Glutamatergic neuron (in vitro differentiated cells): ENCODE results near the gene F12. TPM values are rescaled to one million over a fixed set of nuclear protein-coding genes. Genes with fewer than 3 reads are reported as not detected.

Experiments
- DNase-seq: peaks from one replicate; pipeline ENCODE4 v3.0.0; 2022
- H3K27ac Mint-ChIP-seq: one replicate; pipeline ENCODE4 v1.8.0; 2020; ENCODE audit warnings: mild to moderate bottlenecking, mixed read lengths, inconsistent platforms; ENCODE audit not compliant: unreplicated experiment
- H3K27me3 Mint-ChIP-seq: one replicate; pipeline ENCODE4 v1.8.0; 2020; ENCODE audit warnings: mild to moderate bottlenecking, moderate library complexity, mixed read lengths, inconsistent platforms; ENCODE audit not compliant: unreplicated experiment
- H3K36me3 Mint-ChIP-seq: one replicate; pipeline ENCODE4 v1.8.0; 2020; ENCODE audit warnings: mild to moderate bottlenecking, mixed read lengths, inconsistent platforms; ENCODE audit not compliant: unreplicated experiment
- H3K4me1 Mint-ChIP-seq: one replicate; pipeline ENCODE4 v1.8.0; 2020; ENCODE audit warnings: mild to moderate bottlenecking, low read depth, mixed read lengths, inconsistent platforms; ENCODE audit not compliant: unreplicated experiment
- H3K4me3 Mint-ChIP-seq: one replicate; pipeline ENCODE4 v1.8.0; 2020; ENCODE audit warnings: mild to moderate bottlenecking, mixed read lengths, inconsistent platforms; ENCODE audit not compliant: unreplicated experiment
- H3K9me3 Mint-ChIP-seq: one replicate; pipeline ENCODE4 v1.8.0; 2020; ENCODE audit warnings: mild to moderate bottlenecking, moderate library complexity, mixed read lengths, inconsistent platforms; ENCODE audit not compliant: unreplicated experiment
- CTCF ChIP-seq: fragments of 200-600 bp; sonication (generic); IDR thresholded peaks from one replicate; pipeline ENCODE4 v1.5.0; 2021; ENCODE audit not compliant: partially characterized antibody, unreplicated experiment
- total RNA-seq: library from RNA; stranded (reverse); fragmentation: NEBNext Ultra II Directional; extraction: Animal tissue kit (Norgen Biotek cat#: 25700); gene quantifications from one replicate; pipeline ENCODE4 v1.2.1, GENCODE V29; 2021; ENCODE audit not compliant: unreplicated experiment

Gene F12
- total RNA-seq, 1 donor from 2014 or later = 5.4 TPM

DNA sequence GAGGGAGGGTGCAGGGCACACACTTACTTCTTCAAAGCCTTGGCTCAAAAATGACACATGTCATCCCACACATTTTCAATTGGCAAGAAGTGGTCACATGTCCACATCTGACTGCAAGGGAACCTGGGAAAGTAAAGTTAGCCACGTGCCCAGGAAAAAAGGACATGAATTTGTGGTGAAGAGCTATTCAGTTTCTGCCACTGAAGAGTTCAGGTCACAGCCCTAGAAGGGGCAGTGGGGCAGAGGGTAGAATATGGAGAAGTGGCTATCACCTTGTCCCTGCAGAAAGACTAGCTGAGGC, 53.5 kb downstream of the F12 start:
- H3K36me3 Mint-ChIP-seq = no peaks in the 10 kb centered on the region
- peaks cover 8% of the 10 kb centered on the region for H3K9me3 Mint-ChIP-seq
- H3K27me3 Mint-ChIP-seq = peaks cover 4% of the 10 kb centered on the region
- no peak for DNase-seq
- H3K27ac Mint-ChIP-seq = no peak overlapping the region
- no peak for TF ChIP-seq CTCF
- H3K4me3 Mint-ChIP-seq = no peak overlapping the region
- peaks cover 1% of the 10 kb centered on the region for H3K4me1 Mint-ChIP-seq

DNA sequence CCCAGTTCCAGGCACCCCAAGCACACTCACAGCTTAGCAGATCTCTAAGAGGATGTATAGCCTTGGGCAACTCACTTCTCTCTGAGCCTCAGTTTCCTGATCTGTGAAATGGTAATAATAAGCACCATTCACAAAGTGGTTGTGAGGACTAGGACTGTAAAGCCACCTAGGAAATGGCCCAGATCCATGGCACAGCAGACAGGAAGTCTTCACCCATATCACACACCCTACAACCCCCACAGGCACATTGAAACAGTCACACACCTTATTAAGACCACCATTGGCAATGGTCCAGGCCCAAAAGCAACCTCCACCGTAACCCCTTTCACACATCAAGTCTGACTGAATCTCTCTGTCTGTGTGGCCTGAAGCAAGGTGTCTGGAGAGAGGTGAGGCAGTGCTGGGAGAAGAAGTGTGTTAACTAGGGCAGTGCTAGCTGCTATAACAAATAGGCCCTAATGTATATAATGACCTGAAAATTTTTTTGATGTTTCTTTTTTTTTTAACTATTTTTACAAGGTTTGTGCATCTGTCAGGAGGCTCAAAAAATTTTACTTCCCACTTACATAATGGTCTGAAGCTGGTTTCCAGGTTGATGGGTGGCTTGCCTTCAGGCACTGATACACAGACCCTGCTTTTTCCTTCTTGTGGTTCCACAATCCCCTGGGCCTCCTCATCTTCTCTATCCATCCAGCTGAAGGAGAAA, 54.0 kb downstream of the F12 start:
- H3K9me3 Mint-ChIP-seq = peaks cover 8% of the 10 kb centered on the region
- H3K4me1 Mint-ChIP-seq = peaks cover 1% of the 10 kb centered on the region
- TF ChIP-seq CTCF = no peak
- DNase-seq = no peak
- H3K27ac Mint-ChIP-seq = no peak overlapping the region
- no peaks in the 10 kb centered on the region for H3K36me3 Mint-ChIP-seq
- peaks cover 4% of the 10 kb centered on the region for H3K27me3 Mint-ChIP-seq
- no peak overlapping the region for H3K4me3 Mint-ChIP-seq

DNA sequence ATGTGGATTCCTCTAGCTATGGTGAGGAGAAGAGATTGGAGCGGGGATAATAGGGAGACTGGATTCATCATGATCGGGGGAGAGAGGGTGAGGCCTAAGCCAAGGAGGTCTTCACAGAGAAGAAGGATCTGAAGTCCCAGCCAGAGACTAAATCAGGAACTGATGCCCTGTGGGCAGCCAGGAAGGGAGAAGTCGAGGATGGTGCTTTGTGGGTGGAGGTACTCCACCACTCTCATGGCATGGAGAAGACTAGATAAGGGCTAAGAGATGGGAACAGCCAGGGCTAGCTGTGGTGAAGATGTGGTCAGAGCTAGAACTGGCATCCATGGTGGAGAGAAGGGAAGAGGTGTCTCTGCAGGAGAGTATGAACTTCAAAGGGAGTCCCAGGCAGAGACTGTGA, 54.7 kb downstream of the F12 start:
- no peak overlapping the region for H3K27ac Mint-ChIP-seq
- no peak overlapping the region for H3K4me3 Mint-ChIP-seq
- H3K9me3 Mint-ChIP-seq = peaks cover 8% of the 10 kb centered on the region
- H3K36me3 Mint-ChIP-seq = no peaks in the 10 kb centered on the region
- peaks cover 5% of the 10 kb centered on the region for H3K4me1 Mint-ChIP-seq
- DNase-seq = no peak
- no peak for TF ChIP-seq CTCF
- peaks cover 4% of the 10 kb centered on the region for H3K27me3 Mint-ChIP-seq

DNA sequence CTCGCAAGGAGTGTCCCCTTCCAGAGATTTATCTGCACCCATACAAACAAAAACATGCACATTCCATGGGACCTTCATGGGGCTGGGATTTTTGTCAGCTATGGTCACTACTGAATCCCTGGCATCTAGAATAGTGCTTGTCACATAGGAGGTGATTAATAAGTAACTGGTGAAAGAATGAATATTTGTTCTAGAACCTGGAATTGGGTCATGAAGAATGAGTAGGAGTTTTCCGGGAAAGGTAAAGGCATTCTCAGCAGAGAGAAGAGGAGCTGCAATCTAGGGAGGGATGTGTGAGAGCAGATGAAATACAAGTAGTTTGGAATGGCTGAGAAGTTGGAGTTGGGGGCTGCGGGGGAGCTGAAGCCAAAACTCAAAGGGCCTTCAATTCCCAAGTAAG, 55.1 kb downstream of the F12 start:
- H3K27me3 Mint-ChIP-seq = peaks cover 4% of the 10 kb centered on the region
- peaks cover 8% of the 10 kb centered on the region for H3K9me3 Mint-ChIP-seq
- no peak for DNase-seq
- peaks cover 6% of the 10 kb centered on the region for H3K4me1 Mint-ChIP-seq
- H3K4me3 Mint-ChIP-seq = no peak overlapping the region
- H3K27ac Mint-ChIP-seq = no peak overlapping the region
- no peaks in the 10 kb centered on the region for H3K36me3 Mint-ChIP-seq
- TF ChIP-seq CTCF = no peak

DNA sequence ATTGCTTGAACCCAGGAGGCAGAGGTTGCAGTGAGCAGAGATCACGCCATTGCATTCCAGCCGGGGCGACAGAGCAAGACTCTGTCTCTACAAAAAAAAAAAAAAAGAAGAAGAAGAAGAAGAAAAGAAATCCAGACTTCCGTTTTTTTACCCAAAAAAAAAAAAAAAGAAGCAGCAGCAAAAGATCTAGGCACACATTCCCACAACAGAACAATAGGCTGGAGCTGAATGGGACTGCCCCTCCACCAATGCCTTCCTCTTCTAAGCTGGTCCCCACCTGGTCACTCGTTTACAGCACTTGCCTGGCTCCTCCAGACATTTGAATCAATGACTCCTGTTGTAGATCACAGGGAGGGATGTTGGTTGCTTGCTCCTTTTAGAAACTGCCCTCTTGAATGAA, 56.3 kb downstream of the F12 start:
- Mint-ChIP-seq H3K4me1 (peaks cover 10% of the 10 kb centered on the region), H3K36me3 (no peaks in the 10 kb centered on the region), H3K9me3 (peaks cover 8% of the 10 kb centered on the region), H3K27ac (no peak overlapping the region), H3K4me3 (no peak overlapping the region), H3K27me3 (peaks cover 4% of the 10 kb centered on the region)
- no peak for TF ChIP-seq CTCF
- no peak for DNase-seq

Other genes with a start within 250 kb of the F12 start
- gene RAB24, start 105.8 kb downstream of the F12 start, total RNA-seq = 13.5 TPM
- gene PRELID1, start 105.8 kb downstream of the F12 start, total RNA-seq = 88.2 TPM
- 17.3 TPM for gene MXD3, start 97.7 kb downstream of the F12 start, total RNA-seq
- 75.6 TPM for gene LMAN2, start 57.9 kb downstream of the F12 start, total RNA-seq
- 15.9 TPM for gene RGS14, start 51.6 kb downstream of the F12 start, total RNA-seq
- not detected for gene SLC34A1, start 25.1 kb downstream of the F12 start, total RNA-seq
- gene PFN3, start 8.9 kb downstream of the F12 start, total RNA-seq = not detected
- 43.9 TPM for gene GRK6, start 17.1 kb upstream of the F12 start, total RNA-seq
- 4.1 TPM for gene PRR7, start 37.2 kb upstream of the F12 start, total RNA-seq
- 1,261 TPM for gene DBN1, start 64.1 kb upstream of the F12 start, total RNA-seq
- 430 TPM for gene PDLIM7, start 88.0 kb upstream of the F12 start, total RNA-seq
- 29.2 TPM for gene DOK3, start 100.3 kb upstream of the F12 start, total RNA-seq
- gene DDX41, start 107.4 kb upstream of the F12 start, total RNA-seq = 125 TPM
- 227 TPM for gene FAM193B, start 145.0 kb upstream of the F12 start, total RNA-seq
- gene TMED9, start 182.6 kb upstream of the F12 start, total RNA-seq = 94.6 TPM
- gene B4GALT7, start 190.6 kb upstream of the F12 start, total RNA-seq = 29.3 TPM